Nephron progenitor cell (in vitro differentiated cells): ENCODE measurements around the gene PAX2.

Experiments used
- DNase-seq: peaks from one replicate; pipeline ENCODE4 v3.0.0; 2021
- H3K27ac Mint-ChIP-seq: 2 replicates; pipeline ENCODE4 v1.8.0; 2021; ENCODE audit warnings: mild to moderate bottlenecking, moderate library complexity, mixed read lengths
- H3K27me3 Mint-ChIP-seq: 2 replicates; pipeline ENCODE4 v1.8.0; 2021; ENCODE audit warnings: mild to moderate bottlenecking, low read depth, mixed read lengths; ENCODE audit not compliant: poor library complexity
- H3K36me3 Mint-ChIP-seq: 2 replicates; pipeline ENCODE4 v1.8.0; 2021; ENCODE audit warnings: low read depth, mixed read lengths
- H3K4me1 Mint-ChIP-seq: 2 replicates; pipeline ENCODE4 v1.8.0; 2021; ENCODE audit warnings: mixed read lengths
- H3K4me3 Mint-ChIP-seq: 2 replicates; pipeline ENCODE4 v1.8.0; 2021; ENCODE audit warnings: mild to moderate bottlenecking, moderate library complexity, mixed read lengths
- H3K9me3 Mint-ChIP-seq: 2 replicates; pipeline ENCODE4 v1.8.0; 2021; ENCODE audit warnings: mild to moderate bottlenecking, moderate library complexity, mixed read lengths
- CTCF ChIP-seq: fragments of 200-600 bp; sonication (generic); IDR thresholded peaks from 2 replicates; pipeline ENCODE4 v1.5.0; 2021; ENCODE audit warnings: antibody characterized with exemption

Gene PAX2

GRCh38 chr10:100863433-100863832 lies 118.1 kb downstream of the PAX2 start:
- Mint-ChIP-seq H3K4me3 (no peak overlapping the region), H3K27ac (no peak overlapping the region), H3K4me1 (peaks cover 58% of the 10 kb centered on the region), H3K9me3 (no peaks in the 10 kb centered on the region), H3K27me3 (peaks cover 51% of the 10 kb centered on the region), H3K36me3 (no peaks in the 10 kb centered on the region)
- no peak for DNase-seq
- no peak for TF ChIP-seq CTCF

GRCh38 chr10:100864036-100864885 lies 118.9 kb downstream of the PAX2 start:
- Mint-ChIP-seq H3K27ac (no peak overlapping the region), H3K27me3 (peaks cover 42% of the 10 kb centered on the region)
- no peak for TF ChIP-seq CTCF

GRCh38 chr10:100864978-100865377 lies 119.6 kb downstream of the PAX2 start:
- Mint-ChIP-seq H3K9me3 (no peaks in the 10 kb centered on the region), H3K4me1 (peaks cover 66% of the 10 kb centered on the region), H3K4me3 (no peak overlapping the region), H3K27me3 (peaks cover 36% of the 10 kb centered on the region), H3K36me3 (no peaks in the 10 kb centered on the region), H3K27ac (no peak overlapping the region)
- no peak for DNase-seq
- TF ChIP-seq CTCF: no peak

More at GRCh38 chr10:100864036-100864885, 118.9 kb downstream of the PAX2 start:
- Mint-ChIP-seq H3K4me3 (peak overlapping the region; percentile 30), H3K9me3 (no peaks in the 10 kb centered on the region), H3K36me3 (no peaks in the 10 kb centered on the region), H3K4me1 (peaks cover 60% of the 10 kb centered on the region)
- no peak for DNase-seq

- Mint-ChIP-seq H3K4me3 (peak overlapping the region; percentile 68), H3K4me1 (peaks cover 76% of the 10 kb centered on the region), H3K27ac (peak overlapping the region; percentile 1), H3K27me3 (peaks cover 30% of the 10 kb centered on the region), H3K36me3 (no peaks in the 10 kb centered on the region), H3K9me3 (no peaks in the 10 kb centered on the region)
- DNase-seq: no peak
- TF ChIP-seq CTCF: no peak
Measured at GRCh38 chr10:100866010-100866409, 120.6 kb downstream of the PAX2 start.

DNA sequence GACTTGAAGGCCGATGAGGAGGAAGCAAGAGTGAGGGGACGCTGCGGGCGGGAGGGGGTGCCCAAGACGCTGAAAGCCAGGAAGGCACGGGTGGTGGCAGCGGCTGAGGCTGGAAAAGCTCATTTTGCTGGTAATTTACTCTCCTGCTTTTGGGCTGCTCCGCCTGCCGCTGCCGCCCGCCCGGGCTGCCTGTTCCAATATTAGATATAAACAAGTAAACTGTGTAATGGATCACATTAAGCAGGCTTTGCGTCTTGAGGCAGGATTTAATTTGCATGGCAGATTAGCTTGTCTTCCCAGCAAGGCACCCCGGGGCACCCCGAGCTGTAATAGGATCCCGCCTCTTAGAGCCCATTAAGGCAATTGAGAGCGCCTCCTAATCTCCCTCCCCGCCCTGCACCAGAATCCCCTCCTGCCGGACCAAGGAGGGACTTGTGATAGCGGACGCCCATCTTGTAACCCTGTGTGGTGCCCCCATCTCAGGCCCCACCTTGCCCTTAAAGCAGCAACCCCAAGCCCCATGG lies 121.3 kb downstream of the PAX2 start:
- Mint-ChIP-seq H3K27ac (peak overlapping the region; percentile 1), H3K4me1 (peaks cover 80% of the 10 kb centered on the region), H3K4me3 (peak overlapping the region; percentile 68), H3K27me3 (peaks cover 27% of the 10 kb centered on the region), H3K36me3 (no peaks in the 10 kb centered on the region), H3K9me3 (no peaks in the 10 kb centered on the region)
- DNase-seq: no peak
- TF ChIP-seq CTCF: no peak
